NCI-H69 (cell line): ENCODE data around the gene FOXD2.
"Not testable (repeated sequence)": the region's sequence is repeated elsewhere in the genome, so short reads cannot be mapped to it uniquely, and the experiment has no call there.

Experiments used
- DNase-seq: peaks from one replicate; lab custom pipeline; 2025; lab: John Stamatoyannopoulos, UW

FOXD2 gene

DNA sequence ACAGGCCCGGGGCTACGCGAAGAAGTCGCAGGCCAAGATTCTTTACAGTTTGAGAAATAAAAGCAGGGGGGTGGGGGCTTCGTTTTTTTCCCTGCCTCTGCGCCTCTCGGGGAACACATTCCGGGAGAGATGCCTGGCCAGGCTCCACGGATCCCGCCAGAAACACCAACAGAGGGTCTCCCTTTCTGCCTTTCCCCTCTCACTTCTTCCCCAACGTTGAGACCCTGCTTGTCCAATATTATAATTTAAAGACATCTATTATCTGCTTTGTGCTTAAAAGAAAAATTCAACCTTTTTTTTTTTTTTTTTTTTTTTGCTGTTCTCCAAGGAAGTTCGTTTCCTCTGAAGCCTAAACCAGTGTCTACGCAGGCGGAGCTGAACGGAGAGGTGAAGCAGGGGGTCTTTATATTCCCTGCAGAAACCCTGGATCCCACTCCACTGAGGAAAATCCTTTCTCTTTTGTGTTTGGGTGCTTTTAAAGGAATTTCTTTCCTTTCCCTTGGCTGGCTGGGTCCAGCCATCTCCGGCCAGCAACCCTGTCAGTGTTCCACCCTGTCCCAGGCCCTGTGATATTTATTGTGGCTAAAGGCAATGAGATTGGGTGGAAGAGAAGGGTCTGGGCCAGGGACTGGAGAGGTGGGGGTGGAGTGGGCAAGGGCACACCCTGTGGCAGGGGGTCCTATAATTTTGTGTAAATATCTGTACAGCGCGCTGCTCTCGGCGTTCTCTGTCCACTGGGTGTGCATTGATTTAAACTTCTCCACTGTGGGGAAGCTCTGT, 2.2 kb downstream of the FOXD2 start:
- no peak for DNase-seq

DNA sequence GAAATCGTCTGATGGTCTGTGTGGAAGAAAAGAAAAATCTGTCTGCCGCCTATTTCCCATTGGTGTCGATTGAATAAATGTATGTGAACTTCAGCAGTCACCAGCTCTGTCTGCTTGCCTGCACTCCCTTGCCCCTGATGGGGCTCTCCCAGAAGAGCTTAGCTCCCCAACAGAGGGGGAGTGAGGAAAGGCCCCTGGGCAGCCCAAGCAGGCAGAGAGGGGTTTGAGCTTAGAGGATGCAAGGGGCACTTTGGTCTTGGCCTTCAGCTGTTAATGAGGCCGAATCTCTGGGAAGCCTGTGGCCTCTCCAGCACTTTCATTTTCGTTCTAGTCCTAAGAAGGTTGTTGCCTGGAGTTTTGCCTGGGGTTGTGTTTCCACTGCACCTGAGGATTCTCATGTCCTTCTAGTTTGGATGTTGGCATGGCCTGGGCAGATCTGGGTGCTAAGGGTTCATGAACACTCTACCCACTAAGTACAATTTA, 2.8 kb downstream of the FOXD2 start:
- DNase-seq = no peak

DNA sequence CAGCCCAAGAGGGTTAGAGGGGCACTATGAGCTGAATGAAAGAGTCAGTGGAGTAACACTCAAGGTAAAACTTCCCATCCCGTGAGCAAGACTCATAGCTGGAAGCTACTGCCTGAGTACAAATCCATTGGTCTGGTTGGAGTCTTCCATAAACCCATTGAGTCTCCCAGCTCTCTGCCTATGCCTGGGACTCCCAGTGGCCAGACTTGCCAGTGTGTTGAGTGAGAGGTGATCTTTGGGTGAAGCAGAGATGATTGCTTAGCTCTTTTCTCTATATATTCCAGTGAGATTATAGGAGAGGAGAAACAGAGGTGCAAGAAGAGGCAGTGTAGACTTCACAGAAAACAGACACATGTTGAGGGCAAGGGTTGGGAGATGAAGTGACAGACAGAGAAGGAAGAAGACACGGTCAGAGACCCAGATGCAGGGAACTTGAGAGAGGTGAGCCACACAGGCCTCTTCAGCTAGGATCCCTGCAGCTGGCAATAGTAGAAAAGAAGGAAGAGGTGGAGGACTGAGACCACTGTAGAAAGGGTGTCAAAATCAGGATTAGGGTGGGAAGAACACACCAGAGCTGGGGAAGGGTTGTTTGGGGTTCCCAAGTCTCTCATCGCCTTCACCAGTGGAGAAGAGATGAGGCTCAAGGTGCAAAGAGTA, 3.7 kb downstream of the FOXD2 start:
- no peak for DNase-seq

DNA sequence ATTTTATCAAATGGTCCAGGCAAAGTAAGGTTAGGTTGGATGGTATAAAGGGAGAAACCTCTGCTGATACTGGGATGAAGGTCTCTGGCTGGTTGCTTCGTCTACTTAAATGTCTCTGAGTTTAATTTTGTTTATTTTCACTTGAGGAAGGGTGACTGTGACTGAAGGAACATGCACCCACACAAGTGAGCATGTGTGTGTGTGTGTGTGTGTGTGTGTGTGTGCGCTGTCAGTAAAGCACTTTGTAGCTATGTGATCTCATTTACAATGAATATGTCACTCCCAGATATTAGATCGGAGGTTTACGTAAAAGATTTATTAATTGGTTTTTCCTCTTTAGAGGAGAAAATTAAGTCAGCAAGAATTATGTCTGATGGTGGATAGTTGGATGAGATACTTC, 4.4 kb downstream of the FOXD2 start:
- DNase-seq = no peak

DNA sequence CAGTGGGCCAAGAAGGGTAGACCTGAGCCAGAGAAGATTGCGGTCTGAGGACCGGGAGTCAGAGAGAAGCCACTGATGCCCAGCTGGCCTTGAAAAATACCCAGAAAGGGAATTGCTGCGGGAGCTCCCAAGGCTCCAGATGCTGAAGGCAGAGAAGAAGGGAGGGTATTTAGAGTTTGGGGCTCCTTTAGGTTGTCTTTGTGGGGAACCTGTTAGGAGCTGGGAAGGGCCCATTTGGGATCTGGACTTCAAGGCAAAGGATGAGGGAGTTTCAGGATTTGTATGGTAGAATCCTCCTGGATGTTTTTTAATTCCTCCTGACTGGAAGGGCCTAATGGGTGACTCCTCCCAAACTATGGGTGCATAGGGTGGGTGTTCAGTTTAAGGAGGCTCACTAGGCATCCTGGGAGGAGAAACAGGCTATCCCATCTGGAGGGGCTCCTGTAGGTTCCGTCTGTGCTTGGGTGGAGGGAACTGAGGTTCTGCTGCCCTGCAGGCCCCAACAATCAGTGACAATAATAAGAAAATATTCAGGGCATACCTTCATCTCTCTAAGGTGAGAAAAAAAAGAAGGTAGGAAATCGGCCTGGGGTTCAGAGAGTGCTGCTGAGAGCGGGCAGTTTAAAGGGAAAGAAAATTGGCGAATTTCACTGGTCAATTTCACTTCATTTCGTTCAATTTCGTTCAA, 5.1 kb downstream of the FOXD2 start:
- no peak for DNase-seq

DNA sequence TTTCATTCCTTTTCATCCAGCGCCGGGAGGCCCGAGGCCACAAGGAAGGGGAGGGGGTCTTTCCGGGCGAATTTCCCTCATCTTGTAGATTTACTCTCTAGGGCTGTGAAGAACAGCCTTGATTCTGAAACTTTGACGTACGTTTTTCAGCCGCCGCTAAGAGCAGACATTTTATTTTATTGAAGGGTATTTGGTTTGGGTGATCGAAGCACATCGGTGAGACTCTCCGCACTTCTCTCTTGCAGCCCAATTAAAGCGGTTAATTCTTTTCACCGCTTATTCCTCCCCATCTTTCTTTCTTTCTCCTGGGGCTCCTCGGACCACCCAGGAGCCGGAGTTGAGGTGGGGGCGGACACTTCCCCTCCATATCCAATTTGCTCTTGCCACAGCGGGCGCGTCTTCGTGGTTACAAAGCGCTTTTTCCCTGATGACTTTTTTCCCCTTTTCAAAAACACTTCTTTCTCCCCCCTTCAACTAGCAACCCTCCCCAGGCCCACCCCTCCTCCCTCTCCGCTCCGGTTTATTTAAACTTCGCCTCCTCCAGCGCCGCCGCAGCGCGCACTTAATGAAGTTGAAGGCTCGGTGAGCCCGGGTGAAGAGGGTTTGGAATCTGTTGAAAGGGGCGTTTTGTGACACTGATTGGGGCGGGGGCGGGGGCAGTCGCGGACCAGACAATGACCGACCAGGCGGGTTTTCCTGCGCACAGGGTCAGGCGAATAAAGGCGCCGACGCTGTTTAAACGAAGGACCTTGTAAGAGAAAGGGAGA, 5.9 kb downstream of the FOXD2 start:
- DNase-seq = no peak

DNA sequence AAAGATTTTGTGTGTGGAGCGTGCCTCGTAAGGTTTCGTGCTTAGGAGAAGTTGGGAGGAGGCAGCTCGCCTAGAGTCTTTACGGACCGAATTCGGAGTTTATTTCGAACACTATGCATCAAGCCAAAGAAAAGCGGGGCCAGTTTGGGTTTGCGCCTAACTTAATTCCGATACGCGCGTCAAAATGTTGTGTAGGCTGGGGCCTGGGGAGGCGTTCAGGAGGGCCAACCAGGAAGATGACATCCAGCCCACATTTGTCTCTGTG, 6.4 kb downstream of the FOXD2 start:
- no peak for DNase-seq

DNA sequence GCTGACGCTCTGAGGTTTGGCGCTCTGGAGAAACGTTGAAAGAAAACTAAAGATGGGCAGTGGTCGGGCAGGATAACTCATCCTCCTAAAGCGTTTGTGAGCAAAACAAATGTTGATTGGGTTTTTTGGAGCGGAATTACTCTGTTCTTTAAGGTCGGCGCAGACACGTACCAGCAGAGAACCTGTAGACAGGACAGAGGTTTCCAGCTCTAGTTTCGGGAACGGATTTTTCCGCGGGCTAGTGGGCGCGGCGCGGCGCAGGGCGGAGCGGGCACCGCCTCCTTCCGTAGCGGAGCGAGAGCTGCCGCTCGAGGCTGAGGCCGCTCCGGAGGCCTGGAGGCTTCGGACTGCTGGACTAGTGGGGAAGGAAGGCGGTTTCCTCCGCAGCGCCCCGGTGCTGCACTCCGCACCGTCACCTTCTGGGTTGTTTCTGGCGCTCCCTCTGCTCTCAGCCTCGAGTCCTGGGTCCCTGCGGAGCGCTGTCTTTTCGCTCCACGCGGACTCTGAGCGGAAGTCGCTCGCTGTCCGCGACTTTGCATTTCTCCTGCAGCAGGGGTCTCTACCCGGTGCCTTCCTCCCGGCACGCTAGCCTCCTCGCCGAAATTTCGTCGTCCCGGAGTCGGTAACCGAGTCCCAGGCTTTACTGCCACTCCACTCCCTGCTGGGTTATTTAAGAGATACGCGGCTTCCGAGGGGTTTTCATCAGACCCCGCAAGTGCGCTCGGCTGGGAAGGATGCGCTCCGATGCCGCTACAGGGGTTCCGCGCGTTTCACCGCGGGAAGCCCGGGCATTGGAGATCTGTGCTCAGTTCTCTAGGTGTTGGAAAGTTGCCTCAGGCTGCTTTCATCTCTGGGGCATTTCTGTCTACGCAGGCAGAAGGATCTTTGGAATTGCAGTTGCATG, 7.0 kb downstream of the FOXD2 start:
- no peak for DNase-seq

DNA sequence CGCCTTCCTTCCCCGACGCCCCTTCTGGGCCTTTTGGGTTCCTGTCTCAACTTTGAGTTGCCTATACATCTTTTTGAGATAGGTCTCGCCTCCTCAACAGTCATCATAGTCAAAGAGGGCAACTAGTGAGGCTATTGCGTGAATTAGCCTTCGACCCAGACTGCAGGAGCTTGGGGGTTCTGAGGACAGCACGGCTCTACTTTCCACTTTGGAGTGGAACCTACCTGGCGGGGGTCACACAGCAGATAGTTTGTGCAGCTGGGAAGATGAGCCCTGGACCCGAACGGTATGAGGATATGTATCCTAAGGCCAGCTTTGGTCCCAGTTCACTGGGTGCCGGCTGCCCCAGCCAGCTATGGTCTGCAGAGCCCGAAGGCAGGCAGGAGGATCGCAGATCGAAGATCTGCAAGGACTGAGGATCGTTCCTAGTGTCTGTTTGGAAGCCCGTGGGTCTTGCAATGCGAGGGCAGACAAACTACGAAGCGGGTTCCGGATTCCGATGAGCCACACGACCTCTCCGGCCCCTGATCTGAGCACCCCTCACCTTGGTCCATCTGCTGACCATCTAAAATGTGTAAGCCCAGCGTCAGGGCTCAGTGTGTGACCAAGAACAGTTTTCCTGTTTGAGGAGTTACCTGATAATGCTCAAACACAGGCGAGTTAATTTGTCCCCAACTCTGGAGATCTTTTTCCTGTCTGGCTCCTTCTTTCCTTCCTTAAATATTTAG, 8.1 kb downstream of the FOXD2 start:
- no peak for DNase-seq

DNA sequence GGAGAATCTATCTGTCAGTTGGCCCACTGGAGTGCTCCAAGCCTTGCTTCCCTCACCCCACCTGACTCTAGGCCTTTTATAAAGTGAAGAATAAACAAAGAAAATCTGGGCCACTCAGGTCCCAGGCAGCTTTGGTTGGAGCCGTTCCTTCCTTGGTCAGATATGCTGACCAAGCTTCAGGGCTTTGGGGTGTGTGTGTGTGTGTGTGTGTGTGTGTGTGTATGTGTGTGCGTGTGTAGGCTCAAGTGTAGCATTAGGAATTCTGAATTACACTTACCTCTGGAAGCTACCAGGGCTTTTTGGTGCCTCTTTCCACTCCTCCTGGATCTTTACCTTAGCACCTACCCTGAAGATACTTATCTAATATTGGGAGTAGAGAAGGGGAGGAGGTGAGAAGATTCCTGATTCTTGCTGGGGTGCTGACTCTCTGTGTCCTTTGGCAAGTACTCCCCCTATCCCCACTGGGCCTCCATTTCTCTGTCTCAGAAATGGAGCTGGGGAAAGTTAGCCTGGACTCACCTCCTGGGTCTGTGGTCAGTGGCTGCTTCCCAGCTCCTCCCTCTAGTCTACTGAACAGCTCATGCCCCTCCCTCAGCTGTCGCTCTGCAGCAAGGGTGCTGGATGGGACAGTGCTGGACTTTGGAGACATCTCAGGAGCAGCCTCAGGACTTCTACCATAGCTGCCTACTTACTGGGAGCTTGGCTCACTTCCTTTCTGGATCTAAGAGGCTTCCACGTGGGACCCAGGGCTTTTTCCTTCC, 10.8 kb downstream of the FOXD2 start:
- DNase-seq = no peak

DNA sequence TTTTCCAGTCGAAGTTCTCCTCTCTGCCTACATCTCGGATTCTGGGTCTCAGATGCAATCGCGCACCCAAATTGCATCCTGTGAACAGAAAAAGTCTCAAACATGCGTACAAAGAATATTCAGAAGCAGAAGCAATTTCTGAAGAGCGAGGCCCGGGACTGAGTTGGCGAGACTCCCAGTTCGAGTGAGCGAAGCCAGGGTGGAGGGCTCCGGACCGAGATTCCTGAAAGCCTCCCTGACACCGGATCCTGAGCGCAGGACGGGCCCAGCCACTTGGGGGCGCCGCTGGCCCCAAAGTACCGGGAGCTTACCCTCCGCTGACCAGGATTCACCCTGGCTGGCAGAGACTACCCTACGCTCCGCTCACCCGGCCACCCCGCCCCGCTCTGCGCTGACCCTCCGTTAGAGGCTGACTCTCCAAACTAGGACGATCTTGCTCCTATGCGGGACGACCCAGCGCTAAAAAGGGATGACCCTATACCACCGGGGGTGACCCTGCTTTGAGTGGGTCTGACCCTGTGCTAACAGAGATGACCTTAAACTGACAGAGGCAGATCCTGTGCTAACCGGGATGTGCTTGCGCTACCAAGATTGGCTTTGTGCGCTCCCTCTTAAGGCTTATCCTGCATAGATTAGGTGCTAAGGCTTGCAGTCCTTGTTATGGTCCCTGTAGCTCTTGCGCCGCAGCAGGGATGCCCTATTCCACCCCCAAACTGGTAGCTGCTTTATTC, 12.1 kb downstream of the FOXD2 start:
- DNase-seq = peak; percentile 9

DNA sequence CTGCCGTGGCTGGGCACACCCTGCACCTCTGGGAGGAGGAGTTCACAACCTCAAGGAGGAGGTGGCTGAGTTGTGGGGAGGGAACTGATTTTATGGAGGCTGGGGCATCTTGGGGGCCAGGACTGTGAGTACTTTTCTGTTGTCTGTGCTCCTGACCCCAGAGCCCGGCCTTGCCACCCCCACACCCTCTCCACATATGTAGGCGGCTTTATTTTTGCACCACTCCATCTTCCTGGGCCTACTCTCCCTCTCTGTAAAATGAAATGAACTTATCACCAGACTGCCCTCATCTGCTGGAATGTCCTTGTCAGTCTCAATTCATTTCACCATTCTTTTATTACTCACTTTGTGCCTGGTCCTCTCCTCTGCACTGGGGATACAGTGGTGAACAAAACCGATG, 12.8 kb downstream of the FOXD2 start:
- DNase-seq = no peak

DNA sequence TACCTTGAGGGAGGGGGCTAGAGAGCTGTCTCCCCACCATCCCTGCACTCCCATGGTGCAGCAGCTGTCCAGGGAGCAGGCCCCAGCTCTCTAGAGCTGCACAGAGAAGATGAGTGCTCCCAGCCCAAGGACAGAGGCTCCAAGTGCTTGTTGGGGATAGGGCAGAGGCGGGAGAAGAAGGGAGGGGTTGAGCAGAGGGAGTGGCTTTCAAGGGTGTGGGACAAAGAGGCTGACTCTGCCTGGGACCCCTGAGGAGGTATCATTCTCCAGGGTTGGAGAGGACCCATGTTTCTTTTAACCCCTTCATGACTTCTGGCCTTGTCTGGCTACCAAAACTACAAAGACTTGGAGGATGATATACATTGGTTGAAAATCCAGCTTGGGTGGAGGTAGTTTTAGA, 14.6 kb downstream of the FOXD2 start:
- DNase-seq = no peak

DNA sequence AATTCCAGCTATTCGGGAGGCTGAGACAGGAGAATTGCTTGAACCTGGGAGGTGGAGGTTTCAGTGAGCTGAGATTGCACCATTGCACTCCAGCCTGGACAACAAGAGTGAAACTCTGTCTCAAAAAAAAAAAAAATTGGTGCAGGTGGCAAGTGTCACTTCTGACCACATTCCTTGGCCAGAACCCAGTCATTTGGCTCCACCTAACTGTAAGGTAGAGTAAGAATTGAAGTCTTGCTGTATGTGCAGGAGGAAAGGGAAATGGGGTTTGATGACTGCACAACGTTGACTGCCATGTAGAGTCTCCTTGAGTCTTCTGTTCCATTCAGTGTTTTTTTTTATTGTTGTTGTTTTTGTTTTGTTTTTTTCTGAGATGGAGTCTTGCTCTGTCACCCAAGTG, 16.1 kb downstream of the FOXD2 start:
- not testable (repeated sequence) for DNase-seq

DNA sequence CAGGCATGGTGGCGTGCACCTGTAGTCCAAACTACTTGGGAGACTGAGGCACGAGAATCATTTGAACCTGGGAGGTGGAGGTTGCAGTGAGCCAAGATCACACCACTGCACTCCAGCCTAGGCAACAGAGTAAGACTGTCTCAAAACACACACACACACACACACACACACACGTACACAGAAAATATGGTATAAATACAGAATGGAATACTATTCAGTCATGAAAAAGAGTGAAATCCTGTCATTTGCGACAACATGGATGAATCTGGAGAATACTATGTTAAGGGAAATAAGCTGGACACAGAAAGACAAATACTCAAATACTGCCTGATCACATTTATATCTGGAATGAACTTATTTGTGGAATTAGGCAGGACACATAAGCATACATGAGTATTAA, 18.4 kb downstream of the FOXD2 start:
- no peak for DNase-seq

DNA sequence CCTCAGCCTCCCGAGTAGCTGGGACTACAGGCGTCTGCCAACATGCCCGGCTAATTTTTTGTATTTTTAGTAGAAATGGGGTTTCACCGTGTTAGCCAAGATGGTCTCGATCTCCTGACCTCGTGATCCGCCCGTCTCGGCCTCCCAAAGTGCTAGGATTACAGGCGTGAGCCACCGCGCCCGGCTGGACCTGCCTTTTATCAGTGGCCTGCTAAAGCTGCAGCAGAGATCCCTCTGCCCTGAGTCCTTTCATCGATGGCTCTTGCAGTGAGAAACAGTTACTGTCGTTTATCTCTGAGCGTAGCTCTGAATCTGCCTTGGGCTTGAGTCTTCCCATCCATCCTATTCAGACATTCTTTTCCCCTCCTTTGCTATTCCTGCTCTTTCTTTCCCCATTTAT, 19.7 kb downstream of the FOXD2 start:
- DNase-seq = not testable (repeated sequence)

DNA sequence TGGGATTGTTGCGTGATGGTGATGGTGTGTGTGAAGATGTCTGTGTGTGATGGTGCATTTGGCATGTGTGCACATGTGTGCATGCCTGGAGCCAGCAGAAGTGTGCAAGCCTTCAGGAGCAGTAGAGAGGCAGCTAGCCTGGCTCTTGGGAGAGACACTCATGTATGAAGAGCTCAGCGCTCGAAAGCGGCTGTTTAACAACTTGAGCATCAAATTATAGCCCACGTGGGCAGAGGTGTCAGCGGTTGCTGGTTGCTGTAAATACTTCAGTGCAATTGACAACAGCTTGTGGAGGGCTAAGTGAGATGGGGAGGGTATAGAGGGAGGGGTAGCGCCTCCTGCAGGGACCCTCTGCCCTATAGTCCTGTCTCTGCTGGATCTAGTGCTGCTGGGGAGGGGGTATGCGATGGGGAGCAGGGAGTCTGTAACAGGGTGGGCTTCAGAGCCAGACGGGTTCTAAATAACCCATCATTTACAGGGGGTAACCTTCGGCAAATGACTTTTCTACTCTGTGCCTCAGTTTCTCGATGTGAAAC, 21.5 kb downstream of the FOXD2 start:
- DNase-seq = peak; percentile 52

DNA sequence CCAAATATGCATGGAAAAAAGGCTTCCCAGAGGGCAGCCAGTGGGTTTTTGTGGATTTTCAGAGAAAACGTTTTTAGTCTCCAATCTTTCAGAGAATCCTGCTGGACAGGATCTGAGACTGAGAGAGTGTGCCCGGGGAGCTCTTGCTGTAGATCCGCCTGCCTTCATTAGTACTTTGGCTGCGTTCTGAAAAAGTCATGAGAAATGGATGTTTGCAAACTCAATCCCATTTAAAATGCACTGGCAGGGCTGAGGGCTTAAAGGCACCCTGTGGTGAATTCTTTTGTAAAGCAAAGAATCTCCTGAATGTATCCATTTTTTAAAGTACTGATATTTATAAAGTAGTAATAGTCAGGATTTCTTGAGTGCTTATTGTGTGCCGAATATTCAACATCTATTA, 22.2 kb downstream of the FOXD2 start:
- no peak for DNase-seq

DNA sequence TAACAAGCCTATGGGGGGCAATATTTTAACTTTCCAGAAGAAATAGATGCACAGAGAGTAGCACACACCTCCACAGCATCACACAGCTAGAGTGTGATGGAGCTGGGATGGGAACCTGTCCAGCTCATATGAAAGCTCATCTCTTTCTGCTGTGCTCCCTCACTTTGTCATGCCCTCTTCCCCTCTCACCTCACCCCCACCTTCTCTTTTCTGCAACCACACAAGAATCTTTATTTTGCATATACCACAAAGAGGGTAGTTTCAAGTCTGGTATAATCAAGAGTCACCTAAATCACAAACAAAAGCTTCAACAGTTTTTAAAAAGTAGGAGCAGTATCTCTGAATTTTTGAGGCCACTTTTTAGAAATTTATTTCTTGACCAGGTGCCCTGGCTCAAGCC, 22.6 kb downstream of the FOXD2 start:
- no peak for DNase-seq
